GM19240 (cell line): ENCODE data around the gene NOP9.

ENCODE experiments used
- DNase-seq: peaks from one replicate; pipeline ENCODE4 v3.0.0; 2011; ENCODE audit warnings: low spot score; ENCODE audit not compliant: insufficient read length

NOP9 gene

GRCh38 chr14:24309538-24310264 lies 10.1 kb downstream of the NOP9 start, which contains the start of gene LTB4R2:
Gene LTB4R2, plus strand, starts transcription at chr14:24310140. Its CDS starts 525 bp downstream, at chr14:24310665.
- no peak for DNase-seq

GRCh38 chr14:24310265-24310645 lies 10.6 kb downstream of the NOP9 start:
- DNase-seq: no peak

- DNase-seq: peak; percentile 55
These were observed 11.3 kb downstream of the NOP9 start, which contains the start of gene LTB4R for GRCh38 chr14:24310646-24311604. Gene LTB4R, plus strand, starts transcription at chr14:24311502. Its CDS starts 4,150 bp downstream, at chr14:24315652.

- DNase-seq: no peak
These were observed 12.4 kb downstream of the NOP9 start for GRCh38 chr14:24311837-24312615.

DNA sequence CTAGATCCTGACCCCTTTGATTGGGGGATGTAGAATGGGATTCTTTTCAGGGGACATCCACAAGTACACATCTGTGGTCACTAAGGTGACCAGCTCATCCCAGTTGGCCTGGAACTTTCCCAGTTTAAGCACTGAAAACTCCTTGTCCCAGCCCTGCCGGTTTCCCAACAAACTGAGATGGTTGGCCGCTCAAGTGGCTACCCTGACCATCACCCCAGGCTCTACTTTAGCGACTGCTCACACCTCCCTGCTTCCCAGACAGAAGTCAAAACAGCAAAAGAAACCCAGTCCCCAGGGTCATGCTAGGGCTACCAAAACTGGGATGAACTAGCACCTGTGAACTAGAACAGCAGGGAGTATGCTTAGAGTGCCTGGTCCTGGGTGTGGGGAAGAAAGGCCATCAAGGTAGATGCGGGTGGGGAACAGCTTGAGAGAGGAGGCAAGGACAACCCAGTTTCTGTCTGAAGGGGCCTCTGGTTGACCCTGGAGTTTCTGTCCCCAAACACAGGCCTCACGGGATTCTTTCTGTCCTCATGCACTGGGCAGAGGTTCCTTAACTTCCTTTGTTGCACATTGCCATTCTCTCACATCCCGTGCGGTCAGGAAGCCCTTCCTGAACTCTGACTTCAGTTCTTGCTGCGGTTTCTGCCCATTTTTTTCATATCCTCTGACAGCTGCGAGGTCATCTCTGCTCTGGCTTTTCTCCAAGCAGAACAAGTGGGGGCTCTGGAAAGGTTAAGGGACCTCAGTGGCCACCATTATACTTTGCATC lies 13.3 kb downstream of the NOP9 start:
- peak; percentile 46 for DNase-seq

DNA sequence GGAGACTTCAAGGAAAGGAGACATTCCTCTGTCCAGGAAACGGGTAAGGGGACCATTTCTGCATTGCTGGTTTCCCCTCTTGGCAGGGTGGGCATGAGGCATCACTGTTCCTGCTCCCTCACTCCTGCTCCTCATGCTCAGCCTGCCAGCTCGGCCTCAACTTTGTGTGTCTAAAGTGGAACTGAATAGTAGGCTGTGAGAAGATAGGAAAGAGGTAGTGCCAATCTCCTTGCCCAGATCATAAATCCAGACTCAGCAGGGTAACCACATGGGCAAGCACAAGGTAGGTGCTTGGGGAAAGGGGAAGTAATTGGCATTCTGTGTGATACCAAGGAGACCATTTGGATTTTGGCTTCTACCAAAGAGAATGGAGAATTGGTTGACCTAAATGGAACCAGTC lies 14.3 kb downstream of the NOP9 start:
- DNase-seq: no peak

DNA sequence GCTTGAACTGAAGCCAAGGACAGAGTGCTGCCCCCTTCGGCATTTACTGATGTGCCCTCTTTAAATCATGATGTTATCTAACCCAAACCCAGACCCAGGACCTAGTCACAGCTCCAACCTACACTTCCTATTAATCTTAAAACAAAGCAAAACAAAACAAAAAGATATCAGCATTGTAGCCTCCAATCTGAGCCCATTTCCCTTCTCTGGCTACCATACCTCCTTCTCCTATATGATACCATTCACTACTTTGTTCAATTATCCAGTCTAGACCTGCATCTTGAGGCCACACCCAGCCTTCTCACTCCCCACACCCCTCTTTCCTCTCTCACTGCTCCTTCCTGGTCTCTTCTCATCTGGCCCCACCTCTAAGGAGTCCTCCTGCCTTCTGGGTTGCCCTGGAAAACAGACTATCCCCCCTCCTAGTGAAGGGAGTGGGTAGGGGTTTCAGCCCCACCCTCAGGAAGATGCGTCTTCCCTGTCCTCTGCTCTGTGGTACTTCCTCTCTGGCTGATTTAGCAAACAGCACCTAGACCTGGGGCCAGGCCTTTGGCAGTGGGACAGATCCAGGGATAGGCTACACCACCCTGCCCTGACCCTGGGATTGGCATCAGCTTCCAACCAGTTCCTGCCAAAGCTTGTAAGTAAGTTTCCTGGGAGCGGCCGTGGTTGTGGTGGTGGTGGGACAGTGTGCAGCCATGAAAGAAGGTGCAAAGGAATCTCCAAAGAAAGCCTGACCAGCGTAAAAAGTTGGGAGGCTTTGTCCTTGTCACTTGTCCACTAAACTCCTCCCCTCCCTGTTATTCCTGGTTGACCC lies 14.9 kb downstream of the NOP9 start:
- no peak for DNase-seq

GRCh38 chr14:24315243-24315806 lies 15.7 kb downstream of the NOP9 start:
- no peak for DNase-seq

DNA sequence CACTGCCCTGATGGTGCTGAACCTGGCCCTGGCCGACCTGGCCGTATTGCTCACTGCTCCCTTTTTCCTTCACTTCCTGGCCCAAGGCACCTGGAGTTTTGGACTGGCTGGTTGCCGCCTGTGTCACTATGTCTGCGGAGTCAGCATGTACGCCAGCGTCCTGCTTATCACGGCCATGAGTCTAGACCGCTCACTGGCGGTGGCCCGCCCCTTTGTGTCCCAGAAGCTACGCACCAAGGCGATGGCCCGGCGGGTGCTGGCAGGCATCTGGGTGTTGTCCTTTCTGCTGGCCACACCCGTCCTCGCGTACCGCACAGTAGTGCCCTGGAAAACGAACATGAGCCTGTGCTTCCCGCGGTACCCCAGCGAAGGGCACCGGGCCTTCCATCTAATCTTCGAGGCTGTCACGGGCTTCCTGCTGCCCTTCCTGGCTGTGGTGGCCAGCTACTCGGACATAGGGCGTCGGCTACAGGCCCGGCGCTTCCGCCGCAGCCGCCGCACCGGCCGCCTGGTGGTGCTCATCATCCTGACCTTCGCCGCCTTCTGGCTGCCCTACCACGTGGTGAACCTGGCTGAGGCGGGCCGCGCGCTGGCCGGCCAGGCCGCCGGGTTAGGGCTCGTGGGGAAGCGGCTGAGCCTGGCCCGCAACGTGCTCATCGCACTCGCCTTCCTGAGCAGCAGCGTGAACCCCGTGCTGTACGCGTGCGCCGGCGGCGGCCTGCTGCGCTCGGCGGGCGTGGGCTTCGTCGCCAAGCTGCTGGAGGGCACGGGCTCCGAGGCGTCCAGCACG lies 16.4 kb downstream of the NOP9 start:
- no peak for DNase-seq

GRCh38 chr14:24316597-24316950 lies 16.9 kb downstream of the NOP9 start:
- no peak for DNase-seq

DNA sequence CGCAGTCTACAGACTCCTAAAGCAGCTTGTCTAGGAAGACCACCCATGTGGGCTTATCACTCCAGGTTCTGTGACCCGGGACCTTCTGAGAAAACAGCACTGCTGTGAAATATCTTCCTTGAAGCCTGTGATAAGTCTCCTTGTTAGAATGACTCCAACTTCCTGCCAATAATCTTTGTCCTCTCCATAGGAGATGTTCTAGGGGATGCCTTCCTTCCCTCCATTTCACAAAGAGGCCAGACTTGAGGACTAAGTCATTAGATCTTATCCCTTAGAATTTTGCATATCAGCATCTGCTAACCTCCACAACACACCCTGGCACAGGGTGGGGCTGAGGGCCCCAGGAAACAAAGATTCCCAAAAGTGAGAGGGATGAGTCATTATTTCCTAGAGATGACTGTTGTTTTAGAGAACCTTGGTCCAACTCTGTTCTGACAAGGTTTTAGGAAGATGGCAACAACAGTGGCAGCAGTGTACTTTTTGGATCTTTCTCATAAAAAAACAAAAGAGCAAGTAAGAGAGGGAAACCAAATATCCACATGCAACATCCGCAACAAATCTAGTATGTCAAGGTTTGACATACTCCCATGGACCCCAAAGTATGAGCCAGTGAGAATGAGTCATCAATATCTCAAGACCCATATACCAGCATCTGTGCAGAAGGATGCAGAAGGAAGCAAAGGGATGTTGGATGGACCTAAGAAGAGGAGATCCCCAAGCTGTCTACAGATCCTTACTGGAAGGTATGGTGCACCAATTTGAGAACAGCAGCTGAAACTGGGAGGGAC lies 17.7 kb downstream of the NOP9 start:
- DNase-seq: no peak

DNA sequence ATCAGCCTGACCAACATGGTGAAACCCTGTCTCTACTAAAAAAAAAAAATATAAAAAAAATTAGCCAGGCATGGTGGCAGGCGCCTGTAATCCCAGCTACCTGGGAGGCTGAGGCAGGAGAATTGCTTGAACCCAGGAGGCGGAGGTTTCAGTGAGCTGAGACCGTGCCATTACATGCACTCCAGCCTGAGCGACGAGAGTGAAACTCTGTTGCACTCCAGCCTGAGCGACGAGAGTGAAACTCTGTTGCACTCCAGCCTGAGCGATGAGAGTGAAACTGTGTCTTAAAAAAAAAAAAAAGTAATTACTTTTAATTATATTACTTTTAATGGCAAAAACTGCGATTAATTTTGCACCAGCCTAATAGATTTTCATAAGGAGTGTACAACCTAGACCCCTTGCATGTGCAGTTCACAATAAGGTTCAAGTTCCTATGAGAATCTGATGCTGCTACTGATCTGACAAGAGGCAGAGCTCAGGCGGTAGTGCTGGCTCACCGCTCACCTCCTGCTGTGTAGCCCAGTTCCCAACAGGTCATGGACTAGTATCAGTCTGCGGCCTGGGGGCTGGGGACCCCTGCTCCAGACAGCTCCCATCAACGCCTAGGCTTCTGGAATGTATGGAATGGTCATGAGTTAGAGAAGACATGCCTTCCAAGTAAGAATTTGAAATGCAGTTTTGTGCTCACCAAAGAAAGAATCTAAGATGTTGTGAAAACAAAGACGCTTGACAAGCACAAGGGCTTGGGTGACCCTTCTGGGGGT lies 21.7 kb downstream of the NOP9 start:
- DNase-seq: no peak

GRCh38 chr14:24322672-24323071 lies 23.0 kb downstream of the NOP9 start:
- no peak for DNase-seq

- no peak for DNase-seq
These were observed 23.7 kb downstream of the NOP9 start for GRCh38 chr14:24323341-24323740.

DNA sequence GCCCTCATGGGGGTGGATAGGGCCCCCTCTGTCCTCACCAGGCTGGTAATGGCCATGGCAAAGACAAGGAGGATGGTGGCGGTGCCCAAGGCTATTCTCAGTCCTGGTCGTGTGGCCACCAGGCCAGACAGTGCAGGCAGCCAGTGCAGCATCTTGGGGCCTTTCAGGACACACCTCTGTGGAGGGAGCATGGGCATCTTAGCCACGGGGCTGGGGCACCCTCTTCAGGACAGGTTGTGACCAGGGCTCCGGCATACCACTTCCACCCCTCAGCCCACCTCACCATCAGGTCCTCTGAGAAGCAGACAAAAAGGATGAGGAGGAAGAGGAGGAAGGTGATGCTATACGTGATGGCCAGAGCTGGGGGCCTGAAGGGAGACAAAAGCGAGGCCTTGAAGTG lies 24.4 kb downstream of the NOP9 start:
- DNase-seq: no peak

DNA sequence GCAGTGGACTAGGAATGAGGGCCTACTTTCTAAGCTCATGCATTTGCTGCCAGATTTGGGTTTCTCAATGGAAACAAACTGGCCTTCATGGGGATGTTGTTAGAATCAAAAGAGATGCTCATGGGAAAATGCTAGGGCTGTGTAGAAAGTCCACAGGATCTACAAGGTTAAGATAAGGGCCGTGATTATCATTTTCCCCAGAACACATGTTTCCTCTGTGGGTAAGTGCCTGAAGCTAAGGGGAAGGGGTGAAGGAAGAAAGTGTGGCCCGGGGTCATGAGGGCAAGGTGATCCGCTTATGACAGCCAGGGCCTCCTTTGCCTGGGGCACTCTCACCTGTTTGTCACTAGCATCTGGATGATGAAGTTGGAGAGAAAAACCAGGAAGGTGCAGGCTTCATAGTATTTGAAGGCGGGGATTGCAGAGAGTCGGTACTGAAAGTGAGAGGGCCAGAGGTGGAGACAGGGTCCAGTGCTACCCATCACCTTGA lies 25.4 kb downstream of the NOP9 start:
- no peak for DNase-seq

- DNase-seq: no peak
These were observed 26.3 kb downstream of the NOP9 start for GRCh38 chr14:24325963-24326362.
